ENCODE results near the gene TCF12.

GRCh38 chr15:57272771-57273357, 354.4 kb downstream of the TCF12 start:
- no peak for TF ChIP-seq POLR2A (IDR thresholded peaks at IDR 0.05)
- no peak for TF ChIP-seq CTCF (IDR thresholded peaks at IDR 0.05)
